ENCODE data around the gene MMP10. TPM values are rescaled to one million over a fixed set of nuclear protein-coding genes. Genes with fewer than 3 reads are reported as not detected.

MMP10 gene
- total RNA-seq, 2 experiments from 2014 or later: not detected

GRCh38 chr11:102806296-102806695 is 25.9 kb upstream of the MMP10 start:
- CTCF ChIA-PET (ENCODE audit: unreplicated experiment): no interaction called here

GRCh38 chr11:102802341-102802740 is 21.9 kb upstream of the MMP10 start:
- BruUV-seq (replicated peaks): no TSS peak
- intact Hi-C loops (cut with micrococcal nuclease; ENCODE audit: unreplicated experiment): no loop called here
- H4K20me1 ChIP-seq (ENCODE audit: insufficient read depth, low read length): no peaks in the 10 kb centered on the region
- no peak for DNase-seq (ENCODE audit: low spot score)
- POLR2A ChIA-PET: interaction anchor here (1.0 to 1.2 kb wide), 2 partner anchors 20 to 37 kb away, joined by 3 read pairs; no protein-coding TSS in a partner anchor
- H3K9me2 ChIP-seq (ENCODE audit: insufficient read depth, low read length): no peaks in the 10 kb centered on the region
- H3K4me2 ChIP-seq (ENCODE audit: low read length): no peak overlapping the region
- no peak overlapping the region for H3K4me3 ChIP-seq (ENCODE audit: low read depth, low read length, poor library complexity, severe bottlenecking)
- no peaks in the 10 kb centered on the region for H3K9me3 ChIP-seq (ENCODE audit: low read length)
- H3K36me3 ChIP-seq (ENCODE audit: insufficient read depth, low read length): no peaks in the 10 kb centered on the region
- CTCF ChIA-PET (ENCODE audit: unreplicated experiment): no interaction called here
- H3K79me2 ChIP-seq (ENCODE audit: insufficient read depth, low read depth, low read length): no peaks in the 10 kb centered on the region
- no peak overlapping the region for H2AFZ ChIP-seq (ENCODE audit: low read length)
- no peaks in the 10 kb centered on the region for H3K4me1 ChIP-seq (ENCODE audit: insufficient read depth, low read length, poor library complexity, severe bottlenecking)
- no peak overlapping the region for H3K27ac ChIP-seq (ENCODE audit: low read depth, low read length, poor library complexity, severe bottlenecking)
- TF ChIP-seq CTCF (conservative IDR thresholded peaks at IDR 0.05; ENCODE audit: low read length): no peak

More at GRCh38 chr11:102806296-102806695, 25.9 kb upstream of the MMP10 start:
- Histone ChIP-seq H3K79me2 (ENCODE audit: insufficient read depth, low read depth, low read length) (no peaks in the 10 kb centered on the region), H3K4me2 (ENCODE audit: low read length) (no peak overlapping the region), H3K4me1 (ENCODE audit: insufficient read depth, low read length, poor library complexity, severe bottlenecking) (no peaks in the 10 kb centered on the region), H3K9me2 (ENCODE audit: insufficient read depth, low read length) (no peaks in the 10 kb centered on the region), H3K27ac (ENCODE audit: low read depth, low read length, poor library complexity, severe bottlenecking) (no peak overlapping the region), H3K4me3 (ENCODE audit: low read depth, low read length, poor library complexity, severe bottlenecking) (no peak overlapping the region), H3K36me3 (ENCODE audit: insufficient read depth, low read length) (no peaks in the 10 kb centered on the region), H4K20me1 (ENCODE audit: insufficient read depth, low read length) (no peaks in the 10 kb centered on the region), H2AFZ (ENCODE audit: low read length) (no peak overlapping the region), H3K9me3 (ENCODE audit: low read length) (no peaks in the 10 kb centered on the region)
- no TSS peak for BruUV-seq (replicated peaks)
- POLR2A ChIA-PET: no interaction called here
- DNase-seq (ENCODE audit: low spot score): no peak
- intact Hi-C loops (cut with micrococcal nuclease; ENCODE audit: unreplicated experiment): no loop called here
- no peak for TF ChIP-seq EZH2phosphoT487 (IDR thresholded peaks at IDR 0.05; ENCODE audit: borderline replicate concordance, low read depth, low read length)
- TF ChIP-seq CTCF (conservative IDR thresholded peaks at IDR 0.05; ENCODE audit: low read length): no peak

GRCh38 chr11:102800767-102801166 is 20.3 kb upstream of the MMP10 start:
- CTCF ChIA-PET (ENCODE audit: unreplicated experiment): no interaction called here
- TF ChIP-seq CTCF (conservative IDR thresholded peaks at IDR 0.05; ENCODE audit: low read length): no peak
- H2AFZ ChIP-seq (ENCODE audit: low read length): no peak overlapping the region

More at GRCh38 chr11:102800767-102801166, 20.3 kb upstream of the MMP10 start:
- intact Hi-C loops (cut with micrococcal nuclease; ENCODE audit: unreplicated experiment): no loop called here
- Histone ChIP-seq H3K9me2 (ENCODE audit: insufficient read depth, low read length) (no peaks in the 10 kb centered on the region), H3K4me2 (ENCODE audit: low read length) (no peak overlapping the region), H3K9me3 (ENCODE audit: low read length) (no peaks in the 10 kb centered on the region), H4K20me1 (ENCODE audit: insufficient read depth, low read length) (no peaks in the 10 kb centered on the region), H3K27ac (ENCODE audit: low read depth, low read length, poor library complexity, severe bottlenecking) (no peak overlapping the region), H3K4me1 (ENCODE audit: insufficient read depth, low read length, poor library complexity, severe bottlenecking) (no peaks in the 10 kb centered on the region), H3K36me3 (ENCODE audit: insufficient read depth, low read length) (no peaks in the 10 kb centered on the region), H3K4me3 (ENCODE audit: low read depth, low read length, poor library complexity, severe bottlenecking) (no peak overlapping the region), H3K79me2 (ENCODE audit: insufficient read depth, low read depth, low read length) (no peaks in the 10 kb centered on the region)
- no peak for DNase-seq (ENCODE audit: low spot score)
- BruUV-seq (replicated peaks): no TSS peak
- POLR2A ChIA-PET: interaction anchor here (0.6 kb wide), 1 partner anchor 11 kb away, joined by 3 read pairs; no protein-coding TSS in a partner anchor

All from OCI-LY7 (cell line).